ENCODE data around the gene TRIP10.
"Not testable (repeated sequence)": the region's sequence is repeated elsewhere in the genome, so short reads cannot be mapped to it uniquely, and the experiment has no call there.

TRIP10 gene

DNA sequence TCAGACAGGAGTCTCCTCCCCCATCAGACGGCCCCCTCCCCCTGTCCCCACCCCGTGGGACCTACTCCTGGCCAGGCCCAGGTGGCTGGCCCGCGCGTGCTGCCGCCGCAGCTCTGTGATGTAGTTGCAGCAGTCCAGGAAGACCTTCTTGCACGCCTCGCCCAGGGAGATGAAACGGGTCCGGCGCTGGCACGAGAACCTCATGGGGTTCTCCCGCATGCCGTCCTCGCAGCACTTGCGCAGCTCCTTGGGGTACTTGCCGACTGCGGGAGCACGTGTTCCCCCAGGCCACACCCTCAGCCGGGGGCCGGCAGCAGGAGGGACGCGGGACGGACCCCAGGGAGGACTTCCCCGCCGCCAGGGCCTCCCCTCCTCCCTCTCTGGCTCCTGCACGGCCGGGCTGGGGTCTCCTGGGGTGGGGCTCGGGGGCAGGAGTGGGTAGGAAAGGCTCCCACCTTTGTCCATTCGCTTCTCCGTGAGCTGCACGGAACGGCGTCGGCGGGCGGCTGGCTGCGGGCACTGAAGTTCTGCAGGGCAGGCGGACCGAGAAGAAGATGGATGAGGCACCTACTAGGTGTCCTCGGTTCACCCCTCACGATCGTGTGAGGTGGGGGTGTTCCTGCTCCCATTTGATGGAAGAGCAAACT, 32.3 kb upstream of the TRIP10 start:
- no peak overlapping the region for H3K4me3 ChIP-seq (ENCODE audit: low read depth, low read length)
- TF ChIP-seq CTCF (IDR thresholded peaks at IDR 0.05; ENCODE audit: low read depth, low read length), result no peak

- TF ChIP-seq CTCF (IDR thresholded peaks at IDR 0.05; ENCODE audit: low read depth, low read length), result no peak
- H3K4me3 ChIP-seq (ENCODE audit: low read depth, low read length), result no peak overlapping the region
These were observed 31.8 kb upstream of the TRIP10 start for GRCh38 chr19:6707658-6708018.

DNA sequence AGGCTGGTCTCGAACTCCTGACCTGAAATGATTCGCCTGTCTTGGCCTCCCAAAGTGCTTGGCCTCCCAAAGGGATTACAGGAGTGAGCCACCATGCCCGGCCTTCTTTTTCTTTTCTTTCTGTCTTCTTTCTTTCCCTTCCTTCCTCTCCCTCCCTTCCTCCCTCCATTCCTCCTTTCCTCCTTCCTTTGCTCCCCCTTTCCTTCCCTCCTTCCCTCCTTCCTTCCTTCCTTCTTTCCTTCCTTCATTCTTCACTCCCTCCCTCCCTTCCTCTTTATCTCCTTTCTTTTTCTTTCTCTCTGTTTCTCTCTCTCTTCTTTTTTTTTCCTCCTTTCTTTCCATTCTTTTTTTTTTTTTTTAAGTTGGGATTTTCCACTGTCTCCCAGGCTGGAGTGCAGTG, 31.1 kb upstream of the TRIP10 start:
- H3K4me3 ChIP-seq (ENCODE audit: low read depth, low read length), result no peak overlapping the region
- no peak for TF ChIP-seq CTCF (IDR thresholded peaks at IDR 0.05; ENCODE audit: low read depth, low read length)

DNA sequence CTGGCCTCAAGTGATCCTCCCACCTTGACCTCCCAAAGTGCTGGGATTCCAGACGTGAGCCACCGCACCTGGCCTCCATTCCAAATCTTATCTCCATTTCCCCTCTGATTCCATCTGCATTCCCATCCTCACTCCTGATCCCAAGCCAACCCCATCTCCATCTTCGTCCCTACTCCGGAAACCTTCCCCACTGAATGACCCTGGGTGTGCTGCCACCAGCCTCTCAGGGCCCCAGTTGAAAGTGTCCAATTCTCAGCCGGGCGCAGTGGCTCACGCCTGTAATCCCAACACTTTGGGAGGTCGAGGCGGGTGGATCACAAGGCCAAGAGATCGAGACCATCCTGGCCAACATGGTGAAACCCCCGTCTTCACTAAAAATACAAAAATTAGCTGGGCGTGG, 30.6 kb upstream of the TRIP10 start:
- not testable (repeated sequence) for H3K4me3 ChIP-seq (ENCODE audit: low read depth, low read length)

- TF ChIP-seq CTCF (IDR thresholded peaks at IDR 0.05; ENCODE audit: low read depth, low read length), result no peak
- no peak overlapping the region for H3K4me3 ChIP-seq (ENCODE audit: low read depth, low read length)
These were observed 29.9 kb upstream of the TRIP10 start for GRCh38 chr19:6709549-6709948.

GRCh38 chr19:6710273-6711077, 29.0 kb upstream of the TRIP10 start:
- TF ChIP-seq CTCF (IDR thresholded peaks at IDR 0.05; ENCODE audit: low read depth, low read length), result no peak
- H3K4me3 ChIP-seq (ENCODE audit: low read depth, low read length), result no peak overlapping the region

- no peak overlapping the region for H3K4me3 ChIP-seq (ENCODE audit: low read depth, low read length)
- no peak for TF ChIP-seq CTCF (IDR thresholded peaks at IDR 0.05; ENCODE audit: low read depth, low read length)
These were observed 28.5 kb upstream of the TRIP10 start for GRCh38 chr19:6711078-6711361.

- H3K4me3 ChIP-seq (ENCODE audit: low read depth, low read length), result no peak overlapping the region
- no peak for TF ChIP-seq CTCF (IDR thresholded peaks at IDR 0.05; ENCODE audit: low read depth, low read length)
These were observed 27.9 kb upstream of the TRIP10 start for GRCh38 chr19:6711605-6712004.

Measured in WI38 (cell line).